DMS79 (cell line): ENCODE measurements around the gene ADARB1.
"Not testable (repeated sequence)": the region's sequence is repeated elsewhere in the genome, so short reads cannot be mapped to it uniquely, and the experiment has no call there.

Experiments used
- DNase-seq: peaks from one replicate; lab custom pipeline; 2025; lab: John Stamatoyannopoulos, UW

ADARB1 gene

GRCh38 chr21:45116066-45116465, 41.7 kb downstream of the ADARB1 start:
- no peak for DNase-seq

GRCh38 chr21:45117314-45117713, 42.9 kb downstream of the ADARB1 start:
- DNase-seq = no peak

- no peak for DNase-seq
Observed at GRCh38 chr21:45118099-45118498, 43.7 kb downstream of the ADARB1 start.

GRCh38 chr21:45119812-45120211, 45.4 kb downstream of the ADARB1 start:
- DNase-seq = no peak

- no peak for DNase-seq
Observed at GRCh38 chr21:45120975-45121374, 46.6 kb downstream of the ADARB1 start.

GRCh38 chr21:45122030-45122429, 47.6 kb downstream of the ADARB1 start:
- DNase-seq = no peak

- DNase-seq = no peak
Observed at GRCh38 chr21:45122432-45123132, 48.2 kb downstream of the ADARB1 start.

- no peak for DNase-seq
Observed at GRCh38 chr21:45123440-45123839, 49.1 kb downstream of the ADARB1 start.

- no peak for DNase-seq
Observed at GRCh38 chr21:45124596-45124995, 50.2 kb downstream of the ADARB1 start.

- DNase-seq = no peak
Observed at GRCh38 chr21:45125357-45125756, 51.0 kb downstream of the ADARB1 start.

- DNase-seq = no peak
Observed at GRCh38 chr21:45126204-45126626, 51.8 kb downstream of the ADARB1 start.

GRCh38 chr21:45126983-45127382, 52.6 kb downstream of the ADARB1 start:
- DNase-seq = no peak

- DNase-seq = no peak
Observed at GRCh38 chr21:45127937-45128336, 53.6 kb downstream of the ADARB1 start.

GRCh38 chr21:45128613-45129188, 54.3 kb downstream of the ADARB1 start:
- DNase-seq = peak; percentile 35

GRCh38 chr21:45129189-45129923, 55.0 kb downstream of the ADARB1 start:
- DNase-seq = no peak

- no peak for DNase-seq
Observed at GRCh38 chr21:45130324-45130774, 56.0 kb downstream of the ADARB1 start.

- no peak for DNase-seq
Observed at GRCh38 chr21:45131537-45131999, 57.2 kb downstream of the ADARB1 start.

- DNase-seq = no peak
Observed at GRCh38 chr21:45132841-45133573, 58.6 kb downstream of the ADARB1 start.

- DNase-seq = not testable (repeated sequence)
Observed at GRCh38 chr21:45133574-45134278, 59.3 kb downstream of the ADARB1 start.

GRCh38 chr21:45134279-45135076, 60.1 kb downstream of the ADARB1 start:
- DNase-seq = no peak

GRCh38 chr21:45135122-45135521, 60.7 kb downstream of the ADARB1 start:
- no peak for DNase-seq
